Prostate gland (tissue), 2 donors: Measurements from ENCODE around the gene ACOT9.

Experiments
- POLR2A ChIP-seq: fragments of 450-650 bp; IDR thresholded peaks from one replicate; pipeline ENCODE4 v1.6.1; 2016; ENCODE audit warnings: antibody characterized with exemption, mild to moderate bottlenecking
- TF ChIP-seq, protein P1 (sequence below), 4 experiments: fragments of 200-600 bp in 2 of 4; fragments of 450-650 bp in 2 of 4; sonication (generic) in 2 of 4; IDR thresholded peaks; 1 replicate in 3 of 4; 2 replicates in 1 of 4; pipeline ENCODE4 v1.5.1; 2016 to 2019; ENCODE audit warnings: antibody characterized with exemption in 4 of 4, mild to moderate bottlenecking in 2 of 4, moderate library complexity in 2 of 4

DNA sequence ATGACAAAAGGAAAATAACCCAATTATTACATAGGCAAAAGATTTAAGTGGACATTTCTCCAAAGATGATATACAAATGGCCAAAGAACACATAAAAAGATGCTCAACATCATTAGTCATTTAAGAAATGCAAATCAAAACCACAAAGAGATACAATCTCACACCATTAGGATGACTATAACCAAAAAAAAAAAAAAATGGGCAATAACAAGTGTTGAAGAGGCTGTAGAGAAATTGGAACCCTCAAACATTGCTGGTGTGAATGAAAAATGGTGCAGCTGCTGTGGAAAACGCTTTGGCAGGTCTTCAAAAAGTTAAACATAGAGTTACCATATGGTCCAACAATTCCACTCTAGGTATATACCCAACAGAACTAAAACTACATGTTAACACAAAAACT lies 81.4 kb downstream of the ACOT9 start:
- TF ChIP-seq, protein P1, sequence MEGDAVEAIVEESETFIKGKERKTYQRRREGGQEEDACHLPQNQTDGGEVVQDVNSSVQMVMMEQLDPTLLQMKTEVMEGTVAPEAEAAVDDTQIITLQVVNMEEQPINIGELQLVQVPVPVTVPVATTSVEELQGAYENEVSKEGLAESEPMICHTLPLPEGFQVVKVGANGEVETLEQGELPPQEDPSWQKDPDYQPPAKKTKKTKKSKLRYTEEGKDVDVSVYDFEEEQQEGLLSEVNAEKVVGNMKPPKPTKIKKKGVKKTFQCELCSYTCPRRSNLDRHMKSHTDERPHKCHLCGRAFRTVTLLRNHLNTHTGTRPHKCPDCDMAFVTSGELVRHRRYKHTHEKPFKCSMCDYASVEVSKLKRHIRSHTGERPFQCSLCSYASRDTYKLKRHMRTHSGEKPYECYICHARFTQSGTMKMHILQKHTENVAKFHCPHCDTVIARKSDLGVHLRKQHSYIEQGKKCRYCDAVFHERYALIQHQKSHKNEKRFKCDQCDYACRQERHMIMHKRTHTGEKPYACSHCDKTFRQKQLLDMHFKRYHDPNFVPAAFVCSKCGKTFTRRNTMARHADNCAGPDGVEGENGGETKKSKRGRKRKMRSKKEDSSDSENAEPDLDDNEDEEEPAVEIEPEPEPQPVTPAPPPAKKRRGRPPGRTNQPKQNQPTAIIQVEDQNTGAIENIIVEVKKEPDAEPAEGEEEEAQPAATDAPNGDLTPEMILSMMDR (IDR thresholded peaks at IDR 0.05), result no peak
- no peak for TF ChIP-seq POLR2A
